K562 (cell line): Measurements from ENCODE around the gene AGPAT3. TPM values are rescaled to one million over a fixed set of nuclear protein-coding genes. Genes with fewer than 3 reads are reported as not detected.
A peak's percentile ranks its signal among the peaks of the same experiment; 100 is the strongest.

Source experiments
- ARID3A ChIP-seq: IDR thresholded peaks from 2 replicates; pipeline ENCODE4 v1.6.1; 2012; ENCODE audit warnings: low read depth, low read length, improper control_type of control experiment, borderline replicate concordance
- ATF1 ChIP-seq, 2 experiments: fragments of 450-650 bp in 1 of 2; IDR thresholded peaks; 2 replicates each; pipeline ENCODE4 v1.6.1; 2016; ENCODE audit warnings: missing compliant biosample characterization in 1 of 2, missing genetic modification characterization in 1 of 2
- LEF1 ChIP-seq: fragments of 450-650 bp; IDR thresholded peaks from 2 replicates; pipeline ENCODE4 v1.6.1; 2016; ENCODE audit warnings: mild to moderate bottlenecking
- MAFF ChIP-seq: IDR thresholded peaks from 2 replicates; pipeline ENCODE4 v1.6.1; 2012; ENCODE audit warnings: low read length, improper control_type of control experiment
- NBN ChIP-seq: fragments of 450-650 bp; IDR thresholded peaks from 2 replicates; pipeline ENCODE4 v1.6.1; 2016; ENCODE audit warnings: low read depth, mild to moderate bottlenecking
- NCOR1 ChIP-seq: fragments of 450-650 bp; IDR thresholded peaks from 2 replicates; pipeline ENCODE4 v1.6.1; 2016; ENCODE audit warnings: mild to moderate bottlenecking, moderate library complexity
- POLR2B ChIP-seq: fragments of 450-650 bp; IDR thresholded peaks from 2 replicates; pipeline ENCODE4 v1.6.1; 2018; ENCODE audit warnings: low read depth; ENCODE audit not compliant: partially characterized antibody
- POLR2G ChIP-seq: fragments of 200-400 bp; formaldehyde crosslinking; IDR thresholded peaks from 2 replicates; pipeline ENCODE4 v1.6.1; 2017; ENCODE audit warnings: low read depth, mild to moderate bottlenecking, antibody characterized with exemption, low read length, moderate library complexity
- RBM25 ChIP-seq: fragments of 200-400 bp; formaldehyde crosslinking; IDR thresholded peaks from 2 replicates; pipeline ENCODE4 v1.6.1; 2018; ENCODE audit warnings: low read length, low read depth, moderate library complexity; ENCODE audit not compliant: severe bottlenecking
- TEAD4 ChIP-seq, 2 experiments: sonication (generic) in 1 of 2; formaldehyde crosslinking in 1 of 2; IDR thresholded peaks; 2 replicates each; pipeline versions ENCODE4 v1.6.1 to v1.8.0; 2012 to 2022; ENCODE audit warnings: borderline replicate concordance in 1 of 2, inconsistent platforms in 1 of 2, low read length in 1 of 2, mild to moderate bottlenecking in 1 of 2, missing genetic modification reagents in 1 of 2
- ZBTB40 ChIP-seq, 2 experiments: fragments of 450-650 bp in 1 of 2; sonication (generic) in 1 of 2; formaldehyde crosslinking in 1 of 2; IDR thresholded peaks; 2 replicates each; pipeline versions ENCODE4 v1.7.1 to v1.9.0; 2016 to 2022; ENCODE audit warnings: inconsistent platforms in 1 of 2, mild to moderate bottlenecking in 1 of 2, missing genetic modification reagents in 1 of 2
- ZNF24 ChIP-seq: fragments of 450-650 bp; IDR thresholded peaks from 2 replicates; pipeline ENCODE4 v1.6.1; 2016
- ZNF431 ChIP-seq: sonication (generic); formaldehyde crosslinking; IDR thresholded peaks from 2 replicates; pipeline ENCODE4 v1.8.0; 2022; ENCODE audit warnings: mild to moderate bottlenecking, missing genetic modification reagents
- ZNF764 ChIP-seq: fragments of 250-450 bp; sonication (Bioruptor Pico); IDR thresholded peaks from 2 replicates; pipeline ENCODE4 v1.4.0; 2020; ENCODE audit warnings: low read depth, mild to moderate bottlenecking, moderate library complexity
- polyA plus RNA-seq, 8 experiments: library from polyadenylated mRNA; depleted of rRNA in 4 of 8; stranded (reverse) in 5 of 8; unstranded in 3 of 8; fragments of >200 nt; fragmentation: Nextera tagmentation in 2 of 8; fragmentation: Illumina TruSeq in 1 of 8; extraction: Ambion mirVana in 2 of 8; extraction: Trizol in 1 of 8; gene quantifications; 2 replicates each; pipeline versions ENCODE4 v1.2.1 to v1.2.3, GENCODE V29; 2011 to 2014; ENCODE audit warnings: inconsistent platforms in 1 of 8, missing spikeins in 1 of 8
- total RNA-seq, 7 experiments: library from RNA; depleted of rRNA in 6 of 7; stranded (reverse); fragments of >200 nt in 6 of 7; fragmentation: Illumina TruSeq in 2 of 7; extraction: Trizol in 2 of 7; gene quantifications; 2 replicates each; pipeline versions ENCODE4 v1.2.1 to v1.2.3, GENCODE V29; 2011 to 2021; ENCODE audit warnings: low replicate concordance in 1 of 7

The AGPAT3 gene
- total and polyA plus RNA-seq, 9 of the 15 experiments (the other 6 are each of a cell fraction or from before 2014, with no cell fraction given) = 1.5 to 88.4 (median 35.7) TPM

- TF ChIP-seq ZBTB40 (IDR thresholded peaks at IDR 0.05) (peak; percentile 59), ZBTB40 (CRISPR knock-in tag; IDR thresholded peaks at IDR 0.05) (no peak), POLR2B (peak; percentile 71), POLR2G (peak; percentile 77), NBN (peak; percentile 90), TEAD4 (IDR thresholded peaks at IDR 0.05; ENCODE audit: low read length) (peak; percentile 78), TEAD4 (CRISPR knock-in tag; IDR thresholded peaks at IDR 0.05; ENCODE audit: borderline replicate concordance) (no peak), ZNF764 (CRISPR knock-in tag) (no peak), ZNF431 (CRISPR knock-in tag) (peak; percentile 83; the same call in 1 of the 2 replicates), RBM25 (no peak), MAFF (peak; percentile 54), ZNF24 (no peak), NCOR1 (peak; percentile 84), LEF1 (peak; percentile 92; the same call in 1 of the 2 replicates), ARID3A (peak; percentile 46; the same call in 1 of the 2 replicates), ATF1 (CRISPR knock-in tag; IDR thresholded peaks at IDR 0.05) (no peak), ATF1 (tag; IDR thresholded peaks at IDR 0.05) (peak; percentile 28; the same call in 1 of the 2 replicates)
Measured at GRCh38 chr21:43884012-43884860, 19.2 kb downstream of the AGPAT3 start (continued).
